Lung (tissue), 12 donors: ENCODE results near the gene AZGP1. TPM values are rescaled to one million over a fixed set of nuclear protein-coding genes. Genes with fewer than 3 reads are reported as not detected.
"Not testable (repeated sequence)": the region's sequence is repeated elsewhere in the genome, so short reads cannot be mapped to it uniquely, and the experiment has no call there.

Experiments used
- ATAC-seq: fragments of 200-7000 bp; cut with Tn5 transposase; one replicate; pipeline ENCODE4 v1.9.1; 2020; ENCODE audit warnings: moderate number of reproducible peaks; ENCODE audit not compliant: insufficient read depth, low FRiP score
- DNase-seq, 3 donors: peaks; one replicate each; pipeline ENCODE4 v3.0.0-alpha.2; 2013 to 2017
- H3K27ac ChIP-seq, 2 donors: one replicate each; pipeline ENCODE4 v1.5.1; 2013; ENCODE audit warnings: mild to moderate bottlenecking in 2 of 2, moderate library complexity in 2 of 2, control low read depth in 1 of 2, inconsistent platforms in 1 of 2, low read depth in 1 of 2, low read length in 1 of 2
- H3K27me3 ChIP-seq, 3 donors: one replicate each; pipeline ENCODE4 v1.5.1; 2013; ENCODE audit warnings: low read length in 2 of 3; ENCODE audit not compliant: control insufficient read depth in 3 of 3, insufficient read depth in 3 of 3
- H3K36me3 ChIP-seq, 4 donors: one replicate each; pipeline ENCODE4 v1.5.1; 2013; ENCODE audit warnings: low read length in 4 of 4, mild to moderate bottlenecking in 1 of 4, moderate library complexity in 1 of 4; ENCODE audit not compliant: control insufficient read depth in 4 of 4, insufficient read depth in 4 of 4
- H3K4me1 ChIP-seq, 5 donors: one replicate each; pipeline ENCODE4 v1.5.1; 2013; ENCODE audit warnings: low read length in 5 of 5, mild to moderate bottlenecking in 2 of 5, moderate library complexity in 1 of 5; ENCODE audit not compliant: control insufficient read depth in 5 of 5, insufficient read depth in 5 of 5
- H3K4me3 ChIP-seq: one replicate; pipeline ENCODE4 v1.5.1; 2013; ENCODE audit warnings: mild to moderate bottlenecking, control low read depth, moderate library complexity
- H3K9ac ChIP-seq, 2 donors: one replicate each; pipeline ENCODE4 v1.5.1; 2013; ENCODE audit warnings: low read length in 2 of 2, control low read depth in 1 of 2; ENCODE audit not compliant: insufficient read depth in 1 of 2
- H3K9me3 ChIP-seq, 4 donors: one replicate each; pipeline ENCODE4 v1.5.1; 2013; ENCODE audit warnings: low read length in 3 of 4, mild to moderate bottlenecking in 1 of 4, moderate library complexity in 1 of 4; ENCODE audit not compliant: control insufficient read depth in 4 of 4, insufficient read depth in 3 of 4
- CTCF ChIP-seq: IDR thresholded peaks from 2 replicates; pipeline ENCODE4 v1.5.1; 2012; ENCODE audit warnings: mild to moderate bottlenecking; ENCODE audit errors: control extremely low read depth, extremely low read depth
- WGBS, 2 donors: extraction: QIAGEN DNeasy Blood & Tissue Kit; methylation state at CpG; one replicate each; pipeline ENCODE4 v1.1.7; 2013; 5-methylcytosine and 5-hydroxymethylcytosine counted together
- polyA plus RNA-seq, 2 donors: library from polyadenylated mRNA; stranded (reverse); fragments of 200-250 nt; gene quantifications; one replicate each; pipeline ENCODE4 v1.2.1, GENCODE V29; 2013
- total RNA-seq, 2 donors: library from RNA; depleted of rRNA in 1 of 2; stranded (reverse); fragments of >200 nt in 1 of 2; gene quantifications; one replicate each; pipeline ENCODE4 v1.2.1, GENCODE V29; 2014 to 2021
- donor health status: control.
- donor health status: control.
- donor health status: Bipolar disorder and iron deficiency.
- donor health status: healthy.
- donor health status: DM: yes; HTN: yes; CAD: no.

The AZGP1 gene
- total and polyA plus RNA-seq, 4 donors: 4.1 to 82.8 (median 28.5) TPM

- no peak for ATAC-seq
Measured at GRCh38 chr7:99943641-99944496, 32.0 kb downstream of the AZGP1 start.

GRCh38 chr7:99938296-99938695 is 37.5 kb downstream of the AZGP1 start:
- 81 to 95% methylated on average over 2 of the region's 2 CpGs for WGBS, 2 donors
- Histone ChIP-seq H3K4me3 (no peak overlapping the region), H3K36me3 (no peaks in the 10 kb centered on the region), H3K27ac (no peak overlapping the region), H3K9ac (no peak overlapping the region), H3K9me3 (no peaks in the 10 kb centered on the region), H3K27me3 (no peaks in the 10 kb centered on the region), H3K4me1 (no peaks in the 10 kb centered on the region)
- no peak for TF ChIP-seq CTCF
- DNase-seq (no peak), ATAC-seq (no peak)

More at GRCh38 chr7:99943641-99944496, 32.0 kb downstream of the AZGP1 start:
- TF ChIP-seq CTCF: no peak
- no peaks in the 10 kb centered on the region for H3K9me3 ChIP-seq
- H3K27ac ChIP-seq: no peak overlapping the region
- H3K4me3 ChIP-seq: no peak overlapping the region
- 36 to 38% methylated on average over 14 of the region's 14 CpGs for WGBS, 2 donors
- H3K4me1 ChIP-seq: no peaks in the 10 kb centered on the region
- no peak for DNase-seq
- no peaks in the 10 kb centered on the region for H3K36me3 ChIP-seq
- no peak overlapping the region for H3K9ac ChIP-seq
- peaks cover 0 to 4% (median 0%) of the 10 kb centered on the region in 3 donors for H3K27me3 ChIP-seq

- 47 to 53% methylated on average over 4 of the region's 4 CpGs for WGBS, 2 donors
- H3K9ac ChIP-seq, H3K27ac ChIP-seq, H3K27me3 ChIP-seq, H3K4me3 ChIP-seq, H3K4me1 ChIP-seq, H3K36me3 ChIP-seq, ATAC-seq, H3K9me3 ChIP-seq: not testable (repeated sequence)
- DNase-seq: peak in 1 of 3 donors; percentile 9
Measured at GRCh38 chr7:99935009-99935408, 40.8 kb downstream of the AZGP1 start.

- Histone ChIP-seq H3K27ac (no peak overlapping the region), H3K4me1 (peaks cover 0 to 7% (median 0%) of the 10 kb centered on the region in 5 donors), H3K9ac (no peak overlapping the region), H3K9me3 (no peaks in the 10 kb centered on the region), H3K4me3 (no peak overlapping the region), H3K27me3 (peaks cover 0 to 4% (median 0%) of the 10 kb centered on the region in 3 donors), H3K36me3 (no peaks in the 10 kb centered on the region)
- no peak for ATAC-seq
- DNase-seq: no peak
- TF ChIP-seq CTCF: no peak
- WGBS, 2 donors: 87 to 91% methylated on average over 3 of the region's 3 CpGs
Measured at GRCh38 chr7:99930376-99930775, 45.5 kb downstream of the AZGP1 start.
